Left renal cortex interstitium (tissue), 4 donors: ENCODE data around the gene PGPEP1. TPM values are rescaled to one million over a fixed set of nuclear protein-coding genes. Genes with fewer than 3 reads are reported as not detected.
"Not testable (repeated sequence)": the region's sequence is repeated elsewhere in the genome, so short reads cannot be mapped to it uniquely, and the experiment has no call there.

ENCODE experiments used
- DNase-seq, 4 donors: peaks; one replicate each; pipeline ENCODE4 v3.0.0-alpha.2; 2013; ENCODE audit warnings: low read depth in 4 of 4, low spot score in 2 of 4, missing footprints in 1 of 4
- polyA plus RNA-seq, 4 donors: library from polyadenylated mRNA; unstranded; fragments of 120-200 nt; gene quantifications; one replicate each; pipeline ENCODE4 v1.2.1, GENCODE V29; 2013; ENCODE audit not compliant: insufficient read length in 4 of 4

The PGPEP1 gene
- polyA plus RNA-seq, 4 donors = 21.2 to 31.5 (median 26.5) TPM

GRCh38 chr19:18329035-18329376 is 11.4 kb upstream of the PGPEP1 start:
- DNase-seq = no peak

- no peak for DNase-seq
These were observed 9.5 kb upstream of the PGPEP1 start for GRCh38 chr19:18330868-18331267.

DNA sequence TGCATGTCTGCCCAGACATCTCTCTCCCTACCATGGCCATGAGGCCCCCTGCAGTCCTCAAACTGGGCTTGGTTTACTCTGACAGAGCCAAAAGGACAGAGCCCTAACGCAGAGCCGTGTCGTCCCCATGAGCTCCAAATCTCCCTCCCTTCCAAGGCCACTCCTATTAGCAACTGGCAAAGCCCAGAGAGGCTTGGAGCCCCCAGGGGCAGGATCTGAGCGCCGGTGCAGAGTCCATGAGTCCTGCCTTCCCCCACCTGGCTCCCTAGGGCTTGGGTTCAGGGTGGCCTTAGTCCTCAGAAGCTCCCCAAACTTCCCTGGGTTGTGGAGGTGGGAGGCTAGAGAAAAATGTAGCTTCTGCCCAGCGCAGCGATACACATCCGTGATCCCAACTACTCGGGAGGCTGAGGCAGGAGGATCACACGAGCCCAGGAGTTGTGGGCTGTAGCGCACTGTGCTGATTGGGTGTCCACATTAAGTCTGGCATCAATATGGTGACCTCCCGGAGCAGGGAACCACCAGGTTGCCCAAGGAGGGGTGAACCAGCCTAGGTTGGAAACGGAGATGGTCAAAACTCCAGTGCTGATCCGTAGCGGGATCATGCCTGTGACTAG is 7.4 kb upstream of the PGPEP1 start:
- no peak for DNase-seq

- DNase-seq = no peak
These were observed 6.7 kb upstream of the PGPEP1 start for GRCh38 chr19:18333680-18334079.

- DNase-seq = no peak
These were observed 4.3 kb upstream of the PGPEP1 start for GRCh38 chr19:18336121-18336520.

GRCh38 chr19:18338541-18338940 is 1.9 kb upstream of the PGPEP1 start:
- no peak for DNase-seq

GRCh38 chr19:18339723-18340122 is 675 bp upstream of the PGPEP1 start:
- DNase-seq = no peak

DNA sequence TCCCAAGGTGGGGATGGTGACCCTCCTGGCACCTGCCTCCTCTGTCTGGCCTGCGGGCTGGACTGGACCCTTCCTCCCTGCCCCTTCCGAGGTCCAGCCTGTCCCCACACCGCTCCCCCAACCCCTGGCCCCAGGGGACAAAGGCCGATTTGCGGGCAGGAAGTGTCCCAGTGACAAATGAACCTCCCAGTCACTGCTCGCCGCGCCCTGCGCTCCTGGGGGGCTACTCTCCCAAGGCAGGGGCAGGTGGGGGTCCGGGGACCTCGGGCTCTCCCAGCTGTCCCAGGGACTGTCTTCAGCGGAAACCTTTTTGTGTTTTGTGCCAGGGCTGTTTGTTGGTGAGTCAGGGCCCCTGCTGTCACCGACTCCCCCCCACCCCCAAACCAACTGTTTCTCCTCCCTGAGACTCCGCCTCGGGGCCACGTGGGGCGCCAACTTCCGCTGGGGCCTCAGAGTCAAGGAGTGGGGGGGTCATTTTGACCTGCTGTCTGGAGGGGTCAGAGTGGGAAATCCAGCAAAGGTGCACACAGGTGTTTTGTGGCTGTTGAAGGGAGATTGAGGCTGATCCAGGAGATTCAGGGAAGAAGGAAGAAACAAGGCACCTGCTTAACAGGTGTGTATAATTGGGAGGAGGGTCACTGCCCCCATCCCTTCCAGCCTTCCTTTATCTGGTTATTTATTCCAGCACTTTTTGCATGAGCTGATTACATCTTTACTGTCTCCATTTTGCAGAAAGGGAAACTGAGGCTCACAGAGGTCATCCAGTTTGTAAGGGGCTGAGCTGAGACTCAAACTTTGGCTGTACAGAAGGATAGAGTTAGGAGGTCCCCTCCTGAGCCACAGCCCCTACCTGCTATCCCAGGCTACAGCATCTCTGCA is 831 bp downstream of the PGPEP1 start:
- DNase-seq = no peak

GRCh38 chr19:18342090-18342632 is 1.8 kb downstream of the PGPEP1 start:
- DNase-seq = no peak

DNA sequence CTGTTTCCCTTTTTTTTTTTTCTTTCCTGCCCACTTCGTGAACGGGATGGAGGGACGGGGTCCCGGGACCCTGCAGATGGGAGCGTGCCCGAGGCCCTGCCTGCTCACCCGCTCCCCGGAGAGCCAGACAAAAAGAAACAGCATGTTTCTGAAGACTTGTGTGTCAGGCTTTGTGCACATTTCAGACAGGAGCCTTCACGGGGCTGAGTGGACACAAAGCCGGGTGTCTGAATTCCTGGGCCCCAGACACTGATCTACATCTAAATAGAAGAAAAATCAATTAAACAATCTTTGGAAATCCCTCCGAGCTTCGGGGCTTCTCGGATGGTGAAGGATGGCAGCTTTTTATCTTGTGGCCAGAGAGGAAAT is 4.2 kb downstream of the PGPEP1 start:
- no peak for DNase-seq

DNA sequence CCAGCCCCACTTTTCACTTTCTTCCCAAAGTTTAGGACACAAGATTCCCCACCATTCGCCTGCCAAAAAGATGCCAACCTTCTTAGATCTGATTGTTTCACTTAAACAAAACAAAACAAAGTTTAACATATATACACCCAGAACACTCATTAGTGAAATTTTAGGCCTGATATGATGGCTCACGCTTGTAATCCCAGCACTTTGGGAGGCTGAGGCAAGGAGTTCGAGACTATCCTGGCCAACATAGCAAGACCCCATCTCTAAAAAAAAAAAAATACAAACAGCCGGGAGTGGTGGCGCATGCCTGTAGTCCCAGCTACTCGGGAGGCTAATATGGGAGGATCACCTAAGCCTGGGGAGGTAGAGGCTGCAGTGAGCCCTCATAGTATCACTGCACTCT is 4.9 kb downstream of the PGPEP1 start:
- no peak for DNase-seq

DNA sequence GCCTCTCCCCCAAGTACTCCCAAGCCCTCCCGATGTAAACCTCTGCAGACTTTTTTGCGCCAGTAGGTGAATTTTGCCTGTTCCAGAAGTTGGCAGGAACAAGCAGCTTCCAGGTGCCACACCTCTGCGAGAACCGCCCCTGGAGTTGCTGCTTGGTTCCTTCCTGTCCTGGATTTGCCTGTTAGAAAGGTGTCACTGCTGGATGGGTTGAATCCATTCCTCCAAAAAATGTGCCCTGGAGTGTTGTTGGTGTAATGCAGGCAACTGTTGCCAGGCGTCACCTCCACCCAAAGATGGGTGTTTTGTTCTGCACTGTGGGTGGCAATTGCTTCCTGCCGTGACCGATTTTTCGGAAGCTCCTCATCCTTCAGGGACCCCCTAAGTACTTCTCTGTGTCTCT is 5.7 kb downstream of the PGPEP1 start:
- DNase-seq = no peak

GRCh38 chr19:18348171-18348570 is 7.8 kb downstream of the PGPEP1 start:
- DNase-seq = no peak

DNA sequence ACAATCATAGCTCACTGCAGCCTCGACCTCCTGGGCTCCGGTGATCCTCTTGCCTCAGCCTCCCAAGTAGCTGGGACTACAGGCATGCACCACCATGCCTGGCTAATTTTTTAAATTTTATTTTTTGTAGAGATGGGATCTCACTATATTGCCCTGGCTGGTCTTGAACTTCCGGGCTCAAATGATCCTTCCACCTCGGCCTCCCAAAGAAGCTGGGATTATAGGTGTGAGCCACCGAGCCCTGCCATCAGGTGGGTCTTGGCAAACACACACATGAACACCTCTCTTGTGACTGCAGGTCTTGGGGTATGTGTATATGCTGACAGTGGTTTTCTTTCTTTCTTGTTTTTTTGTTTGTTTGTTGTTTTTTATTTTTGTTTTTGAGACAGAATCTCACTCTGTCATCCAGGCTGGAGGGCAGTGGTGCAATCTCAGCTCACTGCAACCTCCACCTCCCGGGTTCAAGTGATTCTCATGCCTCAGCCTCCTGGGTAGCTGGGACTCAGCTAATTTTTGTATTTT is 8.5 kb downstream of the PGPEP1 start:
- DNase-seq = not testable (repeated sequence)

GRCh38 chr19:18349524-18350128 is 9.2 kb downstream of the PGPEP1 start:
- no peak for DNase-seq

GRCh38 chr19:18350490-18350889 is 10.1 kb downstream of the PGPEP1 start:
- DNase-seq = no peak

- no peak for DNase-seq
These were observed 11.1 kb downstream of the PGPEP1 start for GRCh38 chr19:18351544-18351943.

DNA sequence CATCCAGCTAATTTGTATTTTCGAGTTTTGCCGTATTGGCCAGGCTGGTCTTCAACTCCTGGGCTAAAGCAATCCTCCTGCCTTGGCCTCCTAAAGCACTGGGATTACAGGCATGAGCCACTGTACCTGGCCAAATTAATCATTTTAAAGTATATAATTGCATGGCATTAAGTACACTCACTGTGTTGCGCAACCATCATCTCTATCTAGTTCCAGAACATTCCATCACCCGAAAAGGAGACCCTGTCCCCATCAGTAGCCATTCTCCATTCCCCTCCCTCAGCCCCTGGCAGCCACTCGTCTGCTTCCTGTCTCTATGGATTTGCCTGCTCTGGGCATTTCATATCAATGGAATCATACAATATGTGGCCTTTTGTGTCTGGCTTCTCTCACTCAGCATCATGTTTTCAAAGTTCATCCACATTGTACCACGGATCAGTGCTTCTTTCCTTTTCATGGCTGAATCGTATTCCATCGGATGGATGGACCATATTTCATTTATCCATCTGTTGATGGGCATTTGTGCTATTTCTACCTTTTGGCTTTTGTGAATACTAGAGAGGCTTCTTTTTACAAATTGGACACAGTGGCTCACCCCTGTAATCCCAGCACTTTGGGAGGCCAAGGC is 13.1 kb downstream of the PGPEP1 start:
- no peak for DNase-seq

DNA sequence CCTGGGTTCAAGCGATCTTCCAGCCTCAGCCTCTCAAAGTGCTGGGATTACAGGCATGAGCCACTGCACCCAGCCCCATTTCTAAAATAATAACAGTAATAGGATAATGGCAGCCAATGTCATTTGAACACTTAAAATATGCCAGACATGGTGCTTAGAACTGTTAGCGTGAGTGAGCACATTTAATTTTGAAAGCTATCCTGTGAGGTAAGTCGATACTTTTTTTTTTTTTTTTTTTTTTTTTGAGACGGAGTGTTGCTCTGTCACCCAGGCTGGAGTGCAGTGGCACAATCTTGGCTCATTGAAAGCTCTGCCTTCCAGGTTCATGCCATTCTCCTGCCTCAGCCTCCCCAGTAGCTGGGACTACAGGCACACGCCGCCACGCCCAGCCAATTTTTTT is 14.3 kb downstream of the PGPEP1 start:
- not testable (repeated sequence) for DNase-seq

- DNase-seq = no peak
These were observed 16.6 kb downstream of the PGPEP1 start for GRCh38 chr19:18357041-18357440.

GRCh38 chr19:18361646-18362045 is 21.2 kb downstream of the PGPEP1 start:
- DNase-seq = no peak
